HL-60 (cell line): ENCODE results near the gene SIPA1.

ENCODE experiments used
- DNase-seq, 2 experiments: peaks; one replicate each; pipeline ENCODE4 v3.0.0-alpha.2; 2010 to 2020; ENCODE audit warnings: low read depth in 1 of 2, low spot score in 1 of 2
- H3K27ac ChIP-seq: fragments of 250-450 bp; sonication (Bioruptor Pico); replicated peaks from 2 replicates; pipeline ENCODE4 v1.5.1; 2020; ENCODE audit warnings: mild to moderate bottlenecking, moderate library complexity
- H3K27me3 ChIP-seq: fragments of 250-450 bp; sonication (Bioruptor Pico); 2 replicates; pipeline ENCODE4 v1.5.1; 2021; ENCODE audit warnings: mild to moderate bottlenecking, moderate library complexity; ENCODE audit not compliant: insufficient read depth, poor library complexity, severe bottlenecking
- H3K4me3 ChIP-seq: replicated peaks from 2 replicates; pipeline ENCODE4 v1.5.1; 2011; ENCODE audit warnings: mild to moderate bottlenecking, control low read depth, low read length; ENCODE audit not compliant: insufficient read depth
- CTCF ChIP-seq: IDR thresholded peaks from one replicate; pipeline ENCODE4 v1.5.1; 2011; ENCODE audit warnings: low read length, control low read depth, inconsistent platforms; ENCODE audit not compliant: insufficient read depth
- GABPA ChIP-seq: IDR thresholded peaks from 2 replicates; pipeline ENCODE4 v1.6.1; 2012; ENCODE audit warnings: low read depth
- POLR2AphosphoS5 ChIP-seq: IDR thresholded peaks from 2 replicates; pipeline ENCODE4 v1.6.1; 2012; ENCODE audit warnings: low read depth
- SPI1 ChIP-seq: IDR thresholded peaks from 2 replicates; pipeline ENCODE4 v1.6.1; 2012; ENCODE audit warnings: low read depth, mild to moderate bottlenecking, borderline replicate concordance
- TF ChIP-seq, protein P1 (sequence below): IDR thresholded peaks from 2 replicates; pipeline ENCODE4 v1.6.1; 2012; ENCODE audit warnings: low read depth; ENCODE audit not compliant: insufficient replicate concordance

SIPA1 gene

GRCh38 chr11:65607614-65608426 is 30.1 kb upstream of the SIPA1 start:
- TF ChIP-seq, protein P1, sequence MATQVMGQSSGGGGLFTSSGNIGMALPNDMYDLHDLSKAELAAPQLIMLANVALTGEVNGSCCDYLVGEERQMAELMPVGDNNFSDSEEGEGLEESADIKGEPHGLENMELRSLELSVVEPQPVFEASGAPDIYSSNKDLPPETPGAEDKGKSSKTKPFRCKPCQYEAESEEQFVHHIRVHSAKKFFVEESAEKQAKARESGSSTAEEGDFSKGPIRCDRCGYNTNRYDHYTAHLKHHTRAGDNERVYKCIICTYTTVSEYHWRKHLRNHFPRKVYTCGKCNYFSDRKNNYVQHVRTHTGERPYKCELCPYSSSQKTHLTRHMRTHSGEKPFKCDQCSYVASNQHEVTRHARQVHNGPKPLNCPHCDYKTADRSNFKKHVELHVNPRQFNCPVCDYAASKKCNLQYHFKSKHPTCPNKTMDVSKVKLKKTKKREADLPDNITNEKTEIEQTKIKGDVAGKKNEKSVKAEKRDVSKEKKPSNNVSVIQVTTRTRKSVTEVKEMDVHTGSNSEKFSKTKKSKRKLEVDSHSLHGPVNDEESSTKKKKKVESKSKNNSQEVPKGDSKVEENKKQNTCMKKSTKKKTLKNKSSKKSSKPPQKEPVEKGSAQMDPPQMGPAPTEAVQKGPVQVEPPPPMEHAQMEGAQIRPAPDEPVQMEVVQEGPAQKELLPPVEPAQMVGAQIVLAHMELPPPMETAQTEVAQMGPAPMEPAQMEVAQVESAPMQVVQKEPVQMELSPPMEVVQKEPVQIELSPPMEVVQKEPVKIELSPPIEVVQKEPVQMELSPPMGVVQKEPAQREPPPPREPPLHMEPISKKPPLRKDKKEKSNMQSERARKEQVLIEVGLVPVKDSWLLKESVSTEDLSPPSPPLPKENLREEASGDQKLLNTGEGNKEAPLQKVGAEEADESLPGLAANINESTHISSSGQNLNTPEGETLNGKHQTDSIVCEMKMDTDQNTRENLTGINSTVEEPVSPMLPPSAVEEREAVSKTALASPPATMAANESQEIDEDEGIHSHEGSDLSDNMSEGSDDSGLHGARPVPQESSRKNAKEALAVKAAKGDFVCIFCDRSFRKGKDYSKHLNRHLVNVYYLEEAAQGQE, result no peak
- TF ChIP-seq CTCF (no peak), GABPA (no peak), SPI1 (no peak), POLR2AphosphoS5 (no peak)
- Histone ChIP-seq H3K27me3 (no peaks in the 10 kb centered on the region), H3K4me3 (no peak overlapping the region), H3K27ac (no peak overlapping the region)
- DNase-seq, result no peak

- TF ChIP-seq CTCF, result no peak
- TF ChIP-seq SPI1, result no peak
- no peak for TF ChIP-seq GABPA
- TF ChIP-seq POLR2AphosphoS5, result no peak
- TF ChIP-seq, protein P1, result no peak
- DNase-seq, result no peak
- Histone ChIP-seq H3K27me3 (no peaks in the 10 kb centered on the region), H3K4me3 (no peak overlapping the region), H3K27ac (no peak overlapping the region)
Observed at GRCh38 chr11:65609229-65609628, 28.7 kb upstream of the SIPA1 start.

- TF ChIP-seq SPI1 (no peak), GABPA (no peak), CTCF (no peak), POLR2AphosphoS5 (no peak)
- TF ChIP-seq, protein P1, result no peak
- no peak for DNase-seq
- Histone ChIP-seq H3K27me3 (no peaks in the 10 kb centered on the region), H3K4me3 (no peak overlapping the region), H3K27ac (no peak overlapping the region)
Observed at GRCh38 chr11:65609665-65610064, 28.2 kb upstream of the SIPA1 start.
